GM04504 (cell line): Measurements from ENCODE around the gene HSBP1.

Experiments used
- DNase-seq: peaks from one replicate; pipeline ENCODE4 v3.0.0-alpha.2; 2012; ENCODE audit warnings: low read depth

Gene HSBP1

DNA sequence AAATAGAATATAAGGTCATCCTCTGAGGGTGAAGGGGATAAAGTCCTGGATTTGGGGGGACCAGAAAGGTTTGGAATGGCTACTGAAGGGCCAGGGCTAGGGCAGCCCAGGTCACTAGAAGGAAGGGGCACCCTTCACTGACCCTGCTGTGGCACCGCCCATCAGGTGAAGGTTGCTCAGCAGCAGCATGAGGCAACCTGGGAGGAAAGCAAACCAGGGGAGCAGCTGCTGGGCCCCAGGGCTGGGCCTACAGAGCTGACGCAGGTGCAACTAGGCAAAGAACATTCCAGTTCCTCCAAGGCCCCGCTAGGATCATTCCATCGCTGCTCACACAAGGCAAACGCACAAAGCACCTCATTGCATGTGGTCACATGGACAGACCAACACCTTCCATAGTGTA is 3.4 kb upstream of the HSBP1 start:
- no peak for DNase-seq

DNA sequence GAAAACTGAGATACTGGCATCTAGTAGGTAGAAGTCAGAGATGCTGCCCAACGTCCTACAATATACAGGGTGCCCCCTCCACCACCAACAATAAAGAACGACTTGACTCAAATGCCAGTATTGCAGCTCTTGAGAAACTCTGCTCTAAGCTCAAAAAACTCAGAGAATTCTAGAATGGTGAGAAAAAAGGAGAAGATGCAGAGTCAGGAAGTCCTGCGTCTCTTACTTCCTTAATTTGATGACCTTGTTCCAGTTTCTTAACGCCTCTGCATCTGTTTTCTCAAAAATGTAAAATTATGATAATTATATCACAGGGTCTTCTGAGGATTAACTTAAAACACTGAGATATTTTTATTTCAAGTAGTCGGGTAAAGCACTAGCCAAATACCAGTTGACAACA is 1.7 kb upstream of the HSBP1 start:
- DNase-seq, result no peak

DNA sequence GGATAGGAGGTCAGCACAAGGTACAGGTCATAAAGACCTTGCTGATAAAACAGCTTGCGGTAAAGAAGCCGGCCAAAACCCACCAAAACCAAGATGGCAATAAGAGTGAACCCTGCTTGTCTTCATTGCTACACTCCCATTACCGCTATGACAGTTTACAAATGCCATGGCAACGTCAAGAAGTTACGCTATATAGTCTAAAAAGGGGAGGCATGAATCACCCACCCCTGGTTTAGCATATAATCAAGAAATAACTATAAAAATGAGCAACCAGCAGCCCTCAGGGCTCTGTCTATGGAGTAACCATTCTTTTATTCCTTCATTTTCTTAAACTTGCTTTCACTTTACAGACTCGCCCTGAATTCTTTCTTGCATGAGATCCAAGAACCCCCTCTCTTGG is 1.0 kb upstream of the HSBP1 start:
- DNase-seq, result no peak

DNA sequence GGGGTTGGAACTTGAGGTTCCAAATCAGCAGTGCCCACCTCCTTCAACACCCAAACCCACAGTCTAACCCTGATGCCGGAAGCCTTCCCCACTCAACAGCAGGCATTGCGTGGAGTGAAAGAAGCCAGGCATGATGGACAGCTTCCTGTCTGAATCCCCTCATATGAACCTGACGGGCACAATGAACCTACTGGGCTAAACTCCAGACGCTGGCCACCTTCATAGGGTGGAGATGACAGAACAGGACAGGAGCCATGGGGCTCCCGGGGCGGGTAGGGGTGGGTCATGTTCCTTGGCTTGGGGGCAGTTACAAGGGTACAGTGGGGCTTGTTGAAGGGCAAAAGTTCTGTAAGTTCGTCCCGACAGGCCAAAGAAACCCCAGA is 460 bp upstream of the HSBP1 start:
- DNase-seq, result no peak

DNA sequence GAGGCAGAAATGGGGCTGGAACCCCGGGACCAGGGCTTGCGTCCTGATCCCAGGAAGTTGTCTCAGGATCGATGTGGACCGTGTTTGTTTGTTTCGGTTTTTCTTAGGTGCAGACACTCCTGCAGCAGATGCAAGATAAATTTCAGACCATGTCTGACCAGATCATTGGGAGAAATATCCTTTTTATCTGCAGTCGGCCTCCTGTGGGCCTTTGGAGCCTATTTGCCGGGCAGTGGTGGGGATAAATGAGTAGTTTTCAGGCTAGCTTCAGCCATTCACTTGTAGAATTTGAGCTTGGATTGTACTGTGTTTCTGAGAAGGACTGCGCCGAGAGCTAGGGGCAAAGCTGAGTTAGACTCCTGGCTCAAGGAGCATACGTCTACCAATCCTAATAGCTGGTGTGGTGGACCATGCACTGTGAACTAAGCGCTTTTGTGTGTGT is 816 bp downstream of the HSBP1 start:
- DNase-seq, result no peak

DNA sequence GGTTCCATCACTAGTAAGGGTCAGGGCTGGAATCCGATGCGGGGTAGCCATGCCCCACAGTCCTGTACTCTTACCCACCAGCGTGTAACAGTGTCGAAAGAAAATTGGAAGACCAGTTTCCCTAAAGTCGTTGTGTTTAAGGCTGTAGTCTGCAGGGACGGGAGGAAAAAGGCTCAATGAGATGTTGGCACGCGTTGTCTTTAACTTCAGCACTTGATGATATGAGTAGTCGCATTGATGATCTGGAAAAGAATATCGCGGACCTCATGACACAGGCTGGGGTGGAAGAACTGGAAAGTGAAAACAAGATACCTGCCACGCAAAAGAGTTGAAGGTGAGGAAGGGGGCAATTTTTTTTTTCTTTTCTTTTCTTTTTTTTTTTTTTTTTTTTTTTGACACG is 1.3 kb downstream of the HSBP1 start:
- DNase-seq, result no peak

DNA sequence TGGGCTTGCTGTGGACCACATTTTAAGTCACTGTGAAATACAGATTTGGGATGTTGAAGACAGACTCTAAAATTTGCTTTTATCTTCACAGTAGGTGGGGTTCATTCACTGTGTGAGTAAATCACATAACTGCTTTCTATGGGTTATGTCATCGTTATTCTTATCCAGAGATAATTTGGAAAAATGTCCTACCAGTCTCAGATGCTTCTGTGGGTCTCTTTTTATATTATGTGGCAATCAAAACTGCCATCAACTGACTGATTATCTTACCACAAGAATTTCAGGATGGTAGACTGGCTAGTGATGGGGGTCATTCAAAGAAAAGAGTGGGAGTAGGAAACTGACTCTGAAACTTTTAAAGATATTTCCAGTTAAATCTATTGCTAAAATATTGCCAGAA is 3.1 kb downstream of the HSBP1 start:
- no peak for DNase-seq

DNA sequence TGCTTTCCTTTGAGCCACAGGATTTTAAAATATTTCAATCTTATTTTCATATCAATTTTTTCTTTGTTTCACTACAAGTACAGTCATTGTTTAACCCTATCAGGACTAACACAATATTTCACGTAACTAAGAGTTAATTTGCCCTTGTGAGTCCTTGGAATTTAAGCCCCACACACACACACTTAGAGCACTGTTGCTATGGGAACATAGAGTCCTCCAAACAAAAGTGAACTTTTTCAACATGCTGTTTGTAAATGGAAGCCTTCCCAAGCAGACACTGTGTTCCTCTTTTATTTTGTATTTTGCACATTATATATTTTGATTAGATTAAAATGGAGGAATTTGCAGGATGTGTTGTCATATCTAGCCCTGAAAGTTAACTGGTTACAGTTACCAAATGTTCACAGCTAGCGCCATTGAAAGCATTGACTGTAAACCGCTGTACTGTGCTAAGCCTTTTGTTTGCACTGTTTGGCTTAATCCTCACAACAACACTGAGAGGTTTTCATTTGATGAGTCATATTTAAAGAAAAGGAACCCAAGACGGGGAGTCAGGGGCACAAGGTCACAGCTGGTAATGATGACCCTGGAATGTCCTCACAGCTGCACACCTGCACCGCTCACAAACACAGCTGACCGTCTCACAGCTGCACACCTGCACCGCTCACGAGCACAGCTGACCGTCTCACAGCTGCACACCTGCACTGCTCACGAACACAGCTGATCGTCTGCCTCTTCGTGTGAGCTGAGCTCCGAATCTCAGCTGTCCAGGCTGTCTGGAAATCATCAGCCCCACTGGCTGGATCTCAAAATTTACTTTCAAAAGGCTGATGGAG is 6.3 kb downstream of the HSBP1 start:
- DNase-seq, result peak; percentile 81

DNA sequence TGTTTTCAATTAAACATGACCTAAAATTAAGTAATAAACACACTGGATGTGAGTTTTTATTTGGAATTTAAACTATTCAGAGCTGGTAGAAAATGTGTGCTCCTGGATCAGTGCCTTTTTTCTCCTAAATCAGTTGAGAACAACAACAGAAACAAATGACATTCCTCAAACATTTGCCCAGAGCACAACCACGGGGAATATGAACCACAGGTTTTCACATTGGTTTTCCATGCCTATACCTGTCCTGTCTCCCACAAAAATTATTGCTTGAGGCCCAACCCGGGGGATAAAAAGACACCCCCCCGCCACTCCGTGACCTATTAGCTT is 6.8 kb downstream of the HSBP1 start:
- no peak for DNase-seq

DNA sequence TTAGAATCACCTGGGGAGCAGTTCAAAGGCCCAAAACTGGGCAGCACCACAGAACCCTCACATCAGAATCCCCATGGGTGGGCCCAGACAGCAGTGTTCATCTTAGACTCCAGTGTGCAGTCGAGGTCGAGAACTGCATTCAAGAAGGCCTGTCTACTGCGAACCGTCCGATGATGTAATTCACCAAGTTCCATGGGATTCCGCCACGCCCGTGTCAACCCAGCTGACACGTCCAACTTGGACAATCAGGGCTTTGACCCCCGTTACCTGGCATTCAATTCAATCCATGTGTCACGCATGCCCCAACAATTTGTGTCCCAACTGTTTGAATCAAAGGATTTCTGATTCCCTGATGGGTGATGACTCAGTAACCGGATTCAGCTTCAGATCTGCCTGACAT is 9.2 kb downstream of the HSBP1 start:
- DNase-seq, result no peak

DNA sequence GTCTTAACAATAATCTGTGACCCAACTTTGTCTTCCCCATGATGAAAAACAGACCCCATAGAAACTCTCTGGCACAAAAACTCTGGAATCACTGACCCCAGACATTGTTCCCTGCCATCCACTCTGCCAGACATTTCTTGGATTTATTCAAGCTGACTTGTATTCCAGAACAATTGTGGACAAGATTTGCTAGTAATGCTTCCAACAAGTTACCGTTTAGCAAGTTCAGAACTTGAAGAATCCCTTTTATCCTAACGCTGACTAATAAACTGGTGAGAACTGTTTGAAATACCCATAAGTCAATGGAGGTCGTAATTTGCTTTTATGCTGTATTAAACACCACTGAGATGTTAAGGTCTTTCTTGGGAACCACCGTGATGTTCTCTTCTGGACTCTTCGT is 10.5 kb downstream of the HSBP1 start:
- DNase-seq, result no peak

DNA sequence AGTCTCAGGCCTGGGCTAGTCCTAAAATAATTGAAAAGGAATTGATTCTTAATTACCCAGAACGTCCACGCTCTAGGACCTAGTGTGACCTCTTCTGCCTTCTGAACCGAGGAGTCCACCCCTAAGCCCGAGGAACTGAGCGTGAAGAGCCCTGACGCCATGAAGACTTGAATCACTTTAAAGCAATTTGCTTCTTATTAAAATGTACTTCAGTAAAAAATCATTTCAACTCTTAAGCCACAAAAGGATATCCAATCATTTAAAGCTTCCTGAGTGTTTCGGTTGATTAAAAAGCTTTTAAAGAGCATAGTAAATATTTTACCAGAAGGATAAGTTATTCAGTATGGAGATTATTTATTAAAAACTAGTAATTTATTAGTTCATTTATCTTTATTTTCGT is 11.6 kb downstream of the HSBP1 start:
- no peak for DNase-seq

DNA sequence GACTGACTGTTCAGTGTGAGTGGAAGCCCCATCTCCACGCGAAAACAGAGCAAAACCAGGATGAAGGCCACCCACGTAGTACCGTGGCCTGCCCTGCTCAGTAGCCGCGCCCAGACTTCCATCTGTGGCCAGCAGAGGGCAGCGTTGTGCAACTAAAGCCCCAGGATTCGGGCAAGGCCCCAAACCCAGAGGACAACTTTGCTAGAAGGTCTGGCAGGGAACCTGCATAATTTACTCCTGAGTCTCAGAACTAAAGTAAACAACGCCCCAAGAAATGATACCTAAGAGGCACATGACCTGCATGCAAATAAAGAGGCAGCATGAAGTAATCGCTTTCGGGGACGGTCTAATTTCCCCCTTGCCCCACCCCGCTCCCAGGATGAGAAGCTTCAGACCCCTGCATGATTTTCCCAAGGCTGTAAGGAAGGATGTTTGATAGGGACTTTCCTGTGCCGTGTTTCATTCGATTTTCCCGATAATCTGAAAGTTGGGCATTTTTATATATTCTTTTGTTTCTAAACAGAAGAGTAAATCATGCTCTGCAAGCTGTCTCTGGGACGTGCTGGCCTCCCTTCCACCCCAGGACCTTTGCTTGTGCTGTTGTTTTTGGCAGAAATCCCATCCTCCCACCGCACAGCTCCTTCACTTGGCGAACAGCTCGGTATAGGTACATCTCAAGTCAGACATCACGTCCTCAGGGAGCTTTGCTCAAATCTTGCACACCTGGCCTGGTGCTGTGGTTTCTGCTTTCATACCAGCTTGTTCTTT is 18.6 kb downstream of the HSBP1 start:
- DNase-seq, result peak; percentile 47

DNA sequence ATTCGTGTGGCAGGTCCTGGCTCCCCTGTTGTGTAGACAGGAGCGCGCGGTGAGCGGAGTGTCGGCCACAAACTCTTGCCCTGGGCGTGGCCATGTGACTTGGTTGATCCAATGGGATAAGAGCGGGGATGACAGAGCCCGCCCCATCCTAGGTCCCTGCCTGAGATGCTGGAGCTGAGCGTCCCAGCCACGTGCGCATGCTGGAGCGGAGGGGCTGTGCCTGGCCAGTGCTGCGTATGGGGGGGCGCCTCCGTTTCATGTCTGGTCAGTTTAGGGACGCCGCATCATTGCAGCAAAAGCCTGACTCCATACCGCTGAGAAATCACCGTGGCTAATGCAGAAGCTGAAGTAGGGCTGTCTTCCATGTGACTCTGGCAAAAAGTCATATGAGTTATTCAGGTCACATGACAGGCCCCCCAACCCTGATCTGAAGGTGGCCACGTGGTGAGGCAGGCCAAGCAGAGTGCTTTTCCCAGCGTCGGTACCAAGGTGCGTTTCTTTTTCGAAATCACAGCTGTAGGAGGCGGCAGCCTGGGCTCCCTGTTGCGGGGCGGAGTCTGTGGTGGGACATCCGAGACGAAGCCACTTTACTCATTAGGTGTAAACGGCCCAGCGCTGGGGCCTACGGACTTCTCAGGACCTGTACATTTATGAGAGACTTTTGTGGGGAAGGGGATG is 22.5 kb downstream of the HSBP1 start:
- no peak for DNase-seq

DNA sequence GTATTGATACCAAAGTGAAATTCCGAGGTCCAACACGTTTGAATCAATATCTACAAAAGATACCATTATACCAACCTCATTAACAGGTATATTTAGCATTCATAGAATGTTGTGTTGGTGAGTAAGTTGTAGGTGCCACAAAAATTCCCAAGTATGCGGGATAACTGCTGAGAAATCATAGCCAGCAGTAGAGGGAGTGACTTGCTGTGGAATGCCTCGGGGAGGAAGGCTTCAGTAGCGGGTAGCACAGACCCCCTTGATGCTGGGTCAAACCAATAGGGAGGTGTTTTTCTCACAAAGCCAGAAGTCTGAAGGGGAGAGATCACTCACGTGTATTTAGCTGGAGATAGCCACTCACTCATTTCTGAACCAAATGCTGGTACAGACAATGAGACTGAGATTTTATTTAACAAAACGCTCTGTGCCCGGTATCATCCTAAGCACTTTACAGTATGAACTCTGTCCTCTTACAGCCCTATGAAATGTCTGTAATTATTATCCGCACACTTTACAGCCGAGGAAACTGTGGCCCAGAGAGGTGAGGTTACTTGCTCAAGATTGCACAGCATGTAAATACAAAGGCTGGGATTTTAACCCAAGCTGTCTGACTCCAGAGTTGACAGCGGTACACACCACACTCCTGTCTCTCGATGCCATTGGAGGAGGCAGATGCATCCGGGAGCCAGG is 23.1 kb downstream of the HSBP1 start:
- no peak for DNase-seq

DNA sequence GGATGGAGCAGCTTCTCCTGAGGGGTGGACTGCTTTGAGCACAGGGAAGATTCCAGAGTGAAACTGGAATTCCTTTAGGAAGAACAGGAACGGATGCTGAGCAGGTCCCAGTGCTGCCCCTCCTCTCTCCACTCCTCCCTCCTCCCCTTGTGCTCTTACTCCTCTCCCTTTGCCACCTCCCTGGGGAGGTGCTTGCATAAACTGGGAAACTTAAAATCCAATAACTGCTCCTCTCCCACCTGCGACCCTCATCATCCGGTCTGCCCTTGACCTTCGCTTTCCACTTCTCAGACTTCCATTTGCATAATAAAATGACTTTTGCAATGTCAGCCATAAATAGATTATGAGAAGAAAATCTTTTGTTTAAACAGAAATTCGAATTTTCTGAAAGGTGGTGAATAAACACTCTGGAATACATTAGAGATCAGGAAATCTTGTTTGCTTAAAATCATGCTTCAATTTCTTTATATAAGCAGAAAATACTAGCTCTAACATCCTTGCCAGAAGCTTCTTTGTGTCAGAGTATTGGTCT is 23.7 kb downstream of the HSBP1 start:
- no peak for DNase-seq

DNA sequence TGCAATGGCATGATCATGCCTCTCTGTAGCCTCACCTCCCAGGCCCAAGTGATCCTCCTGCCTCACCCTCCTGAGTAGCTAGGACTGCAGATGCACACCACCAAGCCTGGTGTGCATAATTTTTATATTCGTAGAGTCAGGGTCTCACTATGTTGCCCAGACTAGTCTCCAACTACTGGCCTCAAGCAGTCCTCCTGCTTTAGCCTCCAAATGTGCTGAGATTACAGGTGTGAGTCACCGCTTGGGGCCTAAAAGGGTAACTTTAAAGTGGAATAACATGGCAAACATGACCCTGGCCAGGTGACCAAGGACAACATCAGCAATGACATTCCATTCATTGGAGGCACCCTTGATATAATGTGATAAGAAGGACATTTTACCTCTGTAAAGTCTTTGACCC is 26.1 kb downstream of the HSBP1 start:
- DNase-seq, result no peak

DNA sequence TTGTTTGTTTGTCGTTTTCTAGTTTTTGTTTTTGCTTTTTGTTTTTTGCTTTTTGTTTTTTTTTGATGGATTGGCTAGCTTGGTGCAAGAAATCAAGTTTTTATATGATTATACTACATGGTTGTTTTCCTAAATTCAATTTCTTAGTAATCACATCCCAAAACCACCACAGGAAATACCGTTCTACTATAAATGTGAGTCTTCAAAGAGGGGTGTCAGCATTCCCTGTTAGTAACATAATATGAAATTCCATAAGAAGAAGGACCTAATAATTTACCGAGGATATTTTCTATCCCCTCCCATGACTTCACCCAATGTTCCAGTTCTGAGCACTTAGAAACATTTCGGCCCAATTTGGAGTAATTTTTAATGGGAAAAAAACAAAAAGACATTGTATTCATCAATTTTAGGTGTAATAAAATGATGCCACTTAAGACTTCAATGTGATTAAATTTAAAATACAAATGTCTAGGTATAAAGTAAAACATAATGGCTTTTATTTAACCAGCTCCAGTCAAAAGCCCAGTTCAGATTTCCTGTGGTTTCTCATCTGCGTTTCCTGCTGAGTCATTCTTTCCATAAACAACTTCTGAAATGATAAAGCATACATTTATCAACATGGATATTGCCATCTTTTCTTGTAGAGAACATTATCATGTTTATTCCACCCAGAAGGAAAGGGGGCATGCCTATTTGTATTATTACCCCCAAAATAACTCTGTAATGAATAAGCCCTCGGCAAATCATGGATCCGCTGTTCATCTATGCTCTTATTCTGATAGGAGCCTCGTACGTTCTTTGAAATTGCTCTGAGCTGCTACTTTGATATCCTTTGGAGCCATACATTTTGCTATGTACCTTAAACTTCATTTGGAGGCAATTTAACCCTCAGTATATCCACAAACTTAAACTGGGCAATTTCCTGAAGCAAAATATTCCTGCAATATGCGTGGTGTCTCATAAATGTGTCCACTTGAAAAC is 28.1 kb downstream of the HSBP1 start:
- no peak for DNase-seq

DNA sequence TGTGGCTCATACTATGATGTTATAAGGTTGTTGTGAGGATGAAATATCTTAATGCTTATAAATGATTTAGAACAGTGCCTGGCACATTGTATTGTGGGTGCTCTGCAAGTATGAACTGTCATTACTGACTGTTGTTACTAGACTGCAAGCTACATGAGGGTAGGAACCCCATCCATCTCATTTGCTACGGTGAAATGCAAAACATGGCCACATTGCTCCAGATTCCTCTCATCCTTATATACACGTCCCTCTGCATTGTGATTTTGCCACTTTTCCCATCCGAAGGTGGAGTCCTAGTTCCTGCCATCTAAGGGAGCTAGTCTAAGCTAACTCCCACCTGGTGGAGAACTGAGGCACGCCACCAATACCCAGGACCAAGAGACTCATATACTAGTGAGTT is 29.8 kb downstream of the HSBP1 start:
- no peak for DNase-seq

DNA sequence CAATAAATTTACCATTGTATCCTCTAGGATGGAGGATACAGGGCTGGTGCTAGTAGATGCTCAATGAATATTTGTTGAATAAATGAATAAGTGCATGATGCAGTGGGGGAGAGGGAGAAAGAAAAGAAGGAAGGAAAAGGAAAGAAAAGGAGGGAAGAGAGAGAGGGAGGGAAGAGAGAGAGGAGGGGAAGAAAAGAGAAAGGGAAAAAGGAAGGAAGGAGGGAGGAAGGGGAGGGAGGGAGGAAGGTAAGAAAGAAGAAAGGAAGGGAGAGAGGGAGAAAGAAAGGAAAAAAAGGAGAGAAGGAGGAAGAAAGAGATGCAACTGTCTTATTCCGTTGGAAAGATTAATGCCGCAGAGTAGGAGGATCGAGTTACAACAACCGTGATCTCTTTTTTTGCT is 30.4 kb downstream of the HSBP1 start:
- DNase-seq, result no peak

DNA sequence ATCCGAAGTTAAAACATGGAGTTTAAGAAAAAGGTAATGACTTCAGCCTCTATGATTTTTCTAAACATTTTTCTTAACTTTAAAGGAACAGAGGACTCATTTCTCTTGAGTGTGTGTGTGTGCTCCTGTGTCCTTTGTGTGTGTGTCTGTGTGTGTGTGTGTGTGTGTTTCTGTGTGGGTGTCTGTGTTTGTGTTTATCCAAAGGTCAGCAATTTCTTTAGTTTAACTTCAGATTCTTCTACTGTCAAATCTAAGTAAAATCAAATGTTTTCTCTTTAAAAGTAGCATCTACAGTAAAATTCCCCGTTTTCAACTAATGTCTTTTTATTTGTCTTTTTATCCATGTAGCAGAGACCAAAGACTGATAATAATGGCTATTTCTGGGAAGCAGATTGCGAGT is 31.8 kb downstream of the HSBP1 start:
- no peak for DNase-seq
